HCT116 (cell line): ENCODE results near the gene SIRPG. TPM values are rescaled to one million over a fixed set of nuclear protein-coding genes. Genes with fewer than 3 reads are reported as not detected.

Experiments
- ATAC-seq: fragments of 200-7000 bp; cut with Tn5 transposase; 2 replicates; pipeline ENCODE4 v1.9.1; 2020; ENCODE audit warnings: mild to moderate bottlenecking, moderate library complexity
- BruUV-seq: library from RNA; stranded (reverse); fragments of 400-500 nt; replicated peaks from 2 replicates; lab custom pipeline; 2021; lab: Mats Ljungman, UMichigan
- CTCF ChIA-PET: fragments of 300-600 bp; sonication (Branson Sonifier 250); formaldehyde crosslinking; loops from one replicate; lab custom pipeline; 2021; ENCODE audit warnings: antibody characterized with exemption; lab: Charles Lee
- POLR2A ChIA-PET: fragments of 300-600, 350-600 bp; sonication (Branson Sonifier 250); formaldehyde crosslinking; loops from one replicate; lab custom pipeline; 2021; ENCODE audit warnings: antibody characterized with exemption; lab: Charles Lee
- RAD21 ChIA-PET, 2 experiments: fragments of 300-600 bp; sonication (Branson Sonifier 250); formaldehyde crosslinking; loops; one replicate each; lab custom pipeline; 2023; ENCODE audit warnings: low total read pairs in 2 of 2; ENCODE audit not compliant: uncharacterized antibody in 2 of 2, unreplicated experiment in 2 of 2, low non-redundant PET in 1 of 2; lab: Charles Lee
- DNase-seq: peaks from one replicate; pipeline ENCODE4 v3.0.0-alpha.2; 2010; ENCODE audit warnings: low read depth, low spot score
- H2AFZ ChIP-seq: fragments of 200-600 bp; shearing (Covaris generic), sonication (generic); 2 replicates; pipeline ENCODE4 v1.6.1; 2017; ENCODE audit warnings: low read depth, mixed run types, mixed read lengths, antibody characterized with exemption, low read length; ENCODE audit not compliant: poor library complexity, severe bottlenecking
- H3K27ac ChIP-seq: 2 replicates; pipeline ENCODE4 v1.5.1; 2012; ENCODE audit warnings: low read depth, low read length
- H3K27me3 ChIP-seq: fragments of 200-600 bp; sonication (generic); 2 replicates; pipeline ENCODE4 v1.6.1; 2016; ENCODE audit warnings: mixed run types, low read length, mixed read lengths; ENCODE audit not compliant: insufficient read depth
- H3K36me3 ChIP-seq, 2 experiments: fragments of 200-500 bp in 1 of 2; fragments of 200-600 bp in 1 of 2; sonication (Bioruptor generic) in 1 of 2; sonication (generic) in 1 of 2; 2 replicates each; pipeline versions ENCODE4 v1.5.1 to v1.6.1; 2014 to 2016; ENCODE audit warnings: low read length in 2 of 2, inconsistent platforms in 1 of 2, mixed read lengths in 1 of 2, mixed run types in 1 of 2; ENCODE audit not compliant: insufficient read depth in 2 of 2, control insufficient read depth in 1 of 2
- H3K4me1 ChIP-seq, 2 experiments: fragments of 200-600 bp in 1 of 2; sonication (generic) in 1 of 2; 2 replicates each; pipeline versions ENCODE4 v1.5.1 to v1.6.1; 2012 to 2017; ENCODE audit warnings: low read length in 2 of 2, inconsistent platforms in 1 of 2, mild to moderate bottlenecking in 1 of 2, mixed read lengths in 1 of 2, mixed run types in 1 of 2, moderate library complexity in 1 of 2; ENCODE audit not compliant: insufficient read depth in 2 of 2, control insufficient read depth in 1 of 2
- H3K4me2 ChIP-seq: fragments of 200-600 bp; sonication (generic); 2 replicates; pipeline ENCODE4 v1.6.1; 2017; ENCODE audit warnings: mixed run types, low read length, mixed read lengths
- H3K4me3 ChIP-seq, 2 experiments: fragments of 200-600 bp in 1 of 2; sonication (generic) in 1 of 2; replicated peaks in 1 of 2; 2 replicates each; pipeline ENCODE4 v1.5.1; 2011 to 2016; ENCODE audit warnings: low read length in 2 of 2, control low read depth in 1 of 2, low read depth in 1 of 2, mild to moderate bottlenecking in 1 of 2, mixed read lengths in 1 of 2, mixed run types in 1 of 2
- H3K79me2 ChIP-seq: fragments of 200-600 bp; sonication (generic); 2 replicates; pipeline ENCODE4 v1.6.1; 2017; ENCODE audit warnings: mild to moderate bottlenecking, mixed run types, low read length, moderate library complexity, mixed read lengths; ENCODE audit not compliant: insufficient read depth
- H3K9ac ChIP-seq: fragments of 200-600 bp; sonication (generic); 2 replicates; pipeline ENCODE4 v1.6.1; 2016; ENCODE audit warnings: low read length, mixed read lengths
- H3K9me2 ChIP-seq: fragments of 200-600 bp; sonication (generic), shearing (Covaris generic); 2 replicates; pipeline ENCODE4 v1.6.1; 2017; ENCODE audit warnings: mixed run types, mild to moderate bottlenecking, moderate library complexity; ENCODE audit not compliant: insufficient read depth
- H3K9me3 ChIP-seq, 2 experiments: fragments of 200-500 bp in 1 of 2; fragments of 200-600 bp in 1 of 2; sonication (Bioruptor generic) in 1 of 2; sonication (generic) in 1 of 2; 2 replicates each; pipeline ENCODE4 v1.6.1; 2014 to 2017; ENCODE audit warnings: low read length in 2 of 2, mixed read lengths in 2 of 2, inconsistent platforms in 1 of 2, low read depth in 1 of 2, mild to moderate bottlenecking in 1 of 2, mixed run types in 1 of 2, moderate library complexity in 1 of 2; ENCODE audit not compliant: control insufficient read depth in 1 of 2, insufficient read depth in 1 of 2
- H4K20me1 ChIP-seq: fragments of 200-600 bp; sonication (generic), shearing (Covaris generic); 2 replicates; pipeline ENCODE4 v1.6.1; 2017; ENCODE audit warnings: mixed run types, mild to moderate bottlenecking, moderate library complexity; ENCODE audit not compliant: insufficient read depth
- CEBPB ChIP-seq: IDR thresholded peaks from 2 replicates; pipeline ENCODE4 v1.6.1; 2012; ENCODE audit warnings: low read depth
- CTCF ChIP-seq, 3 experiments: fragments of 200-600 bp in 1 of 3; sonication (generic) in 1 of 3; IDR thresholded peaks in 2 of 3; conservative IDR thresholded peaks in 1 of 3; 2 replicates each; pipeline ENCODE4 v1.5.1; 2012 to 2017; ENCODE audit warnings: low read depth in 2 of 3, low read length in 2 of 3, antibody characterized with exemption in 1 of 3, borderline replicate concordance in 1 of 3, control low read depth in 1 of 3, mild to moderate bottlenecking in 1 of 3, mixed read lengths in 1 of 3, mixed run types in 1 of 3, moderate library complexity in 1 of 3; ENCODE audit not compliant: insufficient read depth in 1 of 3
- ELF1 ChIP-seq: IDR thresholded peaks from 2 replicates; pipeline ENCODE4 v1.6.1; 2012; ENCODE audit warnings: low read depth, borderline replicate concordance
- JUND ChIP-seq: IDR thresholded peaks from 2 replicates; pipeline ENCODE4 v1.6.1; 2012
- SP1 ChIP-seq: IDR thresholded peaks from 2 replicates; pipeline ENCODE4 v1.6.1; 2012; ENCODE audit warnings: low read depth
- TCF7L2 ChIP-seq: IDR thresholded peaks from 2 replicates; pipeline ENCODE4 v1.7.0; 2011; ENCODE audit warnings: borderline replicate concordance, inconsistent platforms; ENCODE audit not compliant: insufficient read depth, insufficient read length; ENCODE audit errors: extremely low read depth
- ZBTB33 ChIP-seq: IDR thresholded peaks from 2 replicates; pipeline ENCODE4 v1.6.1; 2011; ENCODE audit warnings: mild to moderate bottlenecking, low read length, moderate library complexity; ENCODE audit not compliant: insufficient replicate concordance; ENCODE audit errors: extremely low read depth
- ZNF274 ChIP-seq: fragments of 200-500 bp; sonication (Bioruptor generic); IDR thresholded peaks from 2 replicates; pipeline ENCODE4 v1.6.1; 2014; ENCODE audit warnings: mild to moderate bottlenecking, low read depth, low read length, inconsistent platforms
- intact Hi-C: fragments of 100-400 bp; cut with micrococcal nuclease; formaldehyde crosslinking; loops from 2 replicates; pipeline ENCODE4 v1.10.0; 2022
- total RNA-seq: library from RNA; stranded (reverse); gene quantifications from one replicate; pipeline ENCODE4 v1.2.1, GENCODE V29; 2021; ENCODE audit not compliant: unreplicated experiment
- TF ChIP-seq, protein P1 (sequence below): IDR thresholded peaks from 2 replicates; pipeline ENCODE4 v1.6.1; 2012

Gene SIRPG
- total RNA-seq, 1 experiment from 2014 or later = not detected

DNA sequence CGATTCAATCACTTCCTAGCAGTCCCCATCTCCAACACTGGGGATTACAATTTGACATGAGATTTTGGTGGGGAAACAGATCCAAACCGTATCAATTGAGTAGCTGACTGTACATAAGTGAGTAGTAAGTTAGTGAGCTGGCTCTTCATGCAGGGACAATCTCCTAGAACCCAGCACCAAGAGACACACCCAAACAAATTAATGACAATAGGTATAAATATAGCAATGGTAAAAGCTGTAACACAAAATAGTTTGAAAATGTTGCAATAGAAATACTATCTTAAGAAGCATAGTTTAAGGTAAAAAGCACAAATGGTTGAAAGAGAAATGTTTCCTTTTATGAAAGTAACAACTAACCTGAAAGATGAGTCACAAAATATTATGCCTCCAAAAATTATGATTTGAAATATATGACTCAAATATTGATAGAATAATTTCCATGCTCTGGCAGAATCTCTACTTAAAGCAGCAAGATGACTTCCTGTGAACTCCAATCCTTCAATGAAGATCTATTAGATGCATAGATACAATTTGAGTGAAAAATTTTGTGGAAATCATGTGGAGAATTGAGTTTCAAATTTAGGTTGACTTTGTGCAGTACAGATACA, 32.4 kb downstream of the SIRPG start:
- Histone ChIP-seq H3K27me3 (peaks cover 3% of the 10 kb centered on the region; the same call in 1 of the 2 replicates), H3K27ac (no peak overlapping the region), H3K9me3 (no peaks in the 10 kb centered on the region), H3K79me2 (no peaks in the 10 kb centered on the region), H3K36me3 (no peaks in the 10 kb centered on the region), H4K20me1 (no peaks in the 10 kb centered on the region), H3K4me2 (no peak overlapping the region), H3K9ac (no peak overlapping the region), H3K9me2 (no peaks in the 10 kb centered on the region), H3K4me3 (no peak overlapping the region), H3K4me1 (no peaks in the 10 kb centered on the region), H2AFZ (no peak overlapping the region)
- TF ChIP-seq SP1 (no peak), ZNF274 (no peak)
- ChIA-PET RAD21 (no interaction called here), CTCF (no interaction called here), POLR2A (no interaction called here)
- no TSS peak for BruUV-seq
- no peak for ATAC-seq
- intact Hi-C loops = no loop called here
- no peak for DNase-seq

GRCh38 chr20:1623501-1624205, 33.9 kb downstream of the SIRPG start:
- Histone ChIP-seq H3K4me1 (no peaks in the 10 kb centered on the region), H3K9ac (no peak overlapping the region), H3K9me2 (no peaks in the 10 kb centered on the region), H3K79me2 (no peaks in the 10 kb centered on the region), H3K4me2 (no peak overlapping the region), H3K27me3 (peaks cover 3% of the 10 kb centered on the region; the same call in 1 of the 2 replicates), H4K20me1 (no peaks in the 10 kb centered on the region), H3K36me3 (no peaks in the 10 kb centered on the region), H2AFZ (no peak overlapping the region), H3K27ac (no peak overlapping the region), H3K9me3 (no peaks in the 10 kb centered on the region), H3K4me3 (no peak overlapping the region)
- ChIA-PET POLR2A (no interaction called here), CTCF (no interaction called here), RAD21 (no interaction called here)
- intact Hi-C loops = no loop called here
- DNase-seq (no peak), ATAC-seq (no peak)
- BruUV-seq = no TSS peak
- TF ChIP-seq, protein P1, sequence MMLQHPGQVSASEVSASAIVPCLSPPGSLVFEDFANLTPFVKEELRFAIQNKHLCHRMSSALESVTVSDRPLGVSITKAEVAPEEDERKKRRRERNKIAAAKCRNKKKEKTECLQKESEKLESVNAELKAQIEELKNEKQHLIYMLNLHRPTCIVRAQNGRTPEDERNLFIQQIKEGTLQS = no peak
- TF ChIP-seq ELF1 = no peak
- TF ChIP-seq TCF7L2 = no peak
- no peak for TF ChIP-seq CEBPB
- no peak for TF ChIP-seq CTCF (IDR thresholded peaks at IDR 0.05 in 2 of 3, conservative IDR thresholded peaks at IDR 0.05 in 1 of 3; ENCODE audit: borderline replicate concordance in 1 of 3, insufficient read depth in 1 of 3, low read depth in 2 of 3, low read length in 2 of 3)
- no peak for TF ChIP-seq JUND
- TF ChIP-seq ZNF274 = no peak
- TF ChIP-seq ZBTB33 = no peak
